ENCODE measurements around the gene SEMA3E. TPM values are rescaled to one million over a fixed set of nuclear protein-coding genes. Genes with fewer than 3 reads are reported as not detected.

The SEMA3E gene
- total RNA-seq, 1 donor from 2014 or later: 0.35 TPM

DNA sequence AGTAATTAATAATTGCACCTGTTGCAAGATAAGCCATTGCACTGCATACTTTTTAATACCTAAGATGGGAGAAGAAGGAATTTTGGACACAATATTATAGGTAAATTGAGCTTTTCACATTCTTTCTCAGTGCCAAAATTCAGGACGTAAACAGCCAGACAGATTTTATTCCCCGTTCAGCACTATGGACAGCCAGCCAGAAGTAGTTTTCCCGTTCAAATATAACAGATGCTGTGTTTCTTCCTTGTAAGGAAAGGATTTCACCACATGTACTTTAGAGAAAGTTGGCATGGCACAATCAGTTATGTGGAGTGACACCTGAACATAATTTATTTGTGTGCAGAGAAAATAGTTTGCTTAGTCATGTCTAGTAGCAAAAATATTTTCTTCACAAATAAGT is 34.8 kb downstream of the SEMA3E start:
- TF ChIP-seq, protein P1, sequence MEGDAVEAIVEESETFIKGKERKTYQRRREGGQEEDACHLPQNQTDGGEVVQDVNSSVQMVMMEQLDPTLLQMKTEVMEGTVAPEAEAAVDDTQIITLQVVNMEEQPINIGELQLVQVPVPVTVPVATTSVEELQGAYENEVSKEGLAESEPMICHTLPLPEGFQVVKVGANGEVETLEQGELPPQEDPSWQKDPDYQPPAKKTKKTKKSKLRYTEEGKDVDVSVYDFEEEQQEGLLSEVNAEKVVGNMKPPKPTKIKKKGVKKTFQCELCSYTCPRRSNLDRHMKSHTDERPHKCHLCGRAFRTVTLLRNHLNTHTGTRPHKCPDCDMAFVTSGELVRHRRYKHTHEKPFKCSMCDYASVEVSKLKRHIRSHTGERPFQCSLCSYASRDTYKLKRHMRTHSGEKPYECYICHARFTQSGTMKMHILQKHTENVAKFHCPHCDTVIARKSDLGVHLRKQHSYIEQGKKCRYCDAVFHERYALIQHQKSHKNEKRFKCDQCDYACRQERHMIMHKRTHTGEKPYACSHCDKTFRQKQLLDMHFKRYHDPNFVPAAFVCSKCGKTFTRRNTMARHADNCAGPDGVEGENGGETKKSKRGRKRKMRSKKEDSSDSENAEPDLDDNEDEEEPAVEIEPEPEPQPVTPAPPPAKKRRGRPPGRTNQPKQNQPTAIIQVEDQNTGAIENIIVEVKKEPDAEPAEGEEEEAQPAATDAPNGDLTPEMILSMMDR (conservative IDR thresholded peaks at IDR 0.05; ENCODE audit: low read depth, low read length): no peak
- no peak overlapping the region for H3K4me3 ChIP-seq (ENCODE audit: low read depth, low read length)
- no peak for DNase-seq (ENCODE audit: low read depth)

DNA sequence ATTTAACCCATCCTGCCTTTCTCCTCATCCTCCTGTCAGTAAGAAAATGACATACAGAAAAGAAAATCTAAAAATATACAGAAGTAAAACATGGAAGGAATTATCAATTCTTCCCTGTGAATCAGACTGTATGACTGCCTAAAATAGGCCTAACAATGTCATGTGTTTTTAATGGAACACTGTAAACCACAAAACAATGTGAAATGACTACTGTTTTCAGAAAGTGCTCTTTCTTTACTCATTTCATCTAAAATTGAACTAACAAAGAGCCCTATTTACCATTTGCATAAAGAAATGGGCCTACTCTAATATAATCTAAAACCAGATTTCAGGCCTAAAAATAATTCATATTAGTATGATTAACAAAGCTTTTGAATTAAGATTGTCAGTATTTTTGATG is 35.7 kb downstream of the SEMA3E start:
- TF ChIP-seq, protein P1 (conservative IDR thresholded peaks at IDR 0.05; ENCODE audit: low read depth, low read length): no peak
- H3K4me3 ChIP-seq (ENCODE audit: low read depth, low read length): no peak overlapping the region
- DNase-seq (ENCODE audit: low read depth): no peak

DNA sequence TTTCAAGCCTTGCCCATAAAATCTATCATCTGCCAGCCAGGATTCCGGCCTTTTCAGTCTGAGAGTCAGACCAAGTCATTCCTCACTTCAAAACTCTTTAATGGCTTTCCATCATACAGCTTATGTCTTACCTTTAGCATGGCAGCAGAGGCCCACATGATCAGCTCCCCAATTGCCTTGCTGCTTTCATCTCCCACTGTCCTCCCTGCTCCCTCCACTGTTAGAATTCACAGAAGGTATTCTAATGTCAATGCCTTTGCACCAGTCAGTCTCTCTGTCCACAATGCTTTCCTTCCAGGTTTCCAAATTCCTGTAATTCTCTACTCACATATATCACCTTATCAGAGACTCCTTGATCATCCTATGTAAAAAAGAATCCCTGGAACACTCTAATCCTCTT is 37.2 kb downstream of the SEMA3E start:
- TF ChIP-seq, protein P1 (conservative IDR thresholded peaks at IDR 0.05; ENCODE audit: low read depth, low read length): no peak
- no peak for DNase-seq (ENCODE audit: low read depth)
- H3K4me3 ChIP-seq (ENCODE audit: low read depth, low read length): no peak overlapping the region

DNA sequence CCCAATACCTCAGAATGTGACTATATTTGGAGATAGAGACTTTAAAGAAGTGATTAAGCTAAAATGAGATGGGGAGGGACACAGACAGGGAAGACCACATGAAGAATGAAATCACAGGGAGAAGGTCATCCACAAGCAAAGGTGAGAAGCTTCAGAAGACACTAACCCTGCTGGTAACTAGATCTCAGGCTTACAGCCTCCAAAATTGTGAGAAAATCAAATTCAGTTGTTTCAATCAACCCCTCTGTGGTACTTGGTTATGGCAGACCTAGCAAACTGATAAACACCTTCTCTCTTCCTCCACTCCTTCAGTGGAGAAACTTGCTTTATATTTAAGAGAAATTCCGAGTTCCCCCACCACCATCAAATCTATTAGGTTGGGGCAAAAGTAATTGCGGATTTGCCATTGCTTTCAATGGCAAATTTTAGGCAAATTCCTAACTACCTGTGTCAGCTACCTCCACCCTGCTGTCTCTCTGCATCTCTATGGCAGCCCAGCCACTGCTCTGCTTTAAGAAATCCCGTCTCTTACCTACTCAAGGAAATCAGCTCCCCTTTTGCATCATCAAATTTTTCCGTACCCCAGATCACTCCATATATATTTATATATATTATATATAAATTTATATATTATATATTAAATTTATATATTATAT is 38.2 kb downstream of the SEMA3E start:
- H3K4me3 ChIP-seq (ENCODE audit: low read depth, low read length): no peak overlapping the region
- TF ChIP-seq, protein P1 (conservative IDR thresholded peaks at IDR 0.05; ENCODE audit: low read depth, low read length): no peak
- no peak for DNase-seq (ENCODE audit: low read depth)

DNA sequence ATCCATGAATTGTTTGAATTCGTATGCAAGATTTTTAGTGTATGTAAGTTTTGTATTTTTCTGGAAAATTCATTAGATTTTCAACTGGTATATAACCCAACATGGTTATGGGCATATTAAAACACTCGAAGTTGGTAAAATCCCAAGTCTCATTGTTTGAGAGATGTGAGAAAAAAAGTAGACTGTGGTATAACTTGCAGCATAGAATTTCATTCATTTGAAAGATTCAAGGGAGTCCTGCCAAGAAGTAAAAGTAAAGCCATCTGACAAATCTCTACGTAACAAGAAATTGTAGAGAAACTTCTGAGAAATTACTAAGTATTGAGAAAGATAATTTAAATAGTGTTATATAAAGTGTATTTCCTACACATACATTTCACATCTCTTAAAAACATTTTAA is 40.2 kb downstream of the SEMA3E start:
- TF ChIP-seq, protein P1 (conservative IDR thresholded peaks at IDR 0.05; ENCODE audit: low read depth, low read length): no peak
- DNase-seq (ENCODE audit: low read depth): no peak
- H3K4me3 ChIP-seq (ENCODE audit: low read depth, low read length): no peak overlapping the region

DNA sequence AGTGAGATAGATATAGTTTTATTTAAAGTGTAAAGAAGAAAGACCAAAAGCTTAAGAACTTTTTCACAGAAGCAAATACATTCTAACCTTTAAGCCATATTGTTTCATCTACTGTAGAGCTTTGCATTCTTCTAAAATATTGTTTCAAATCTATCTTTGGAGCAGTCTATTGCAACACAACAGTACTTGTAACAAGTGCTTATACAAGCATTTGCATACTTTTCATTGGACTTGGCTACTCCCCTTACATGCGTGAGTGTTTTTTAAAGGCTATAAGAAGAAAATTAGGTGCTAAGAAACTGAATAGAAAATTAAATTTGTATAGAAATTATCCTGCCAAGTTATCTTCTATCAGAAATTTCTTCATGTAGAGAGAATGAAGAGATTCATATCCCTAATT is 45.3 kb downstream of the SEMA3E start:
- TF ChIP-seq, protein P1 (conservative IDR thresholded peaks at IDR 0.05; ENCODE audit: low read depth, low read length): no peak
- no peak overlapping the region for H3K4me3 ChIP-seq (ENCODE audit: low read depth, low read length)
- DNase-seq (ENCODE audit: low read depth): no peak

DNA sequence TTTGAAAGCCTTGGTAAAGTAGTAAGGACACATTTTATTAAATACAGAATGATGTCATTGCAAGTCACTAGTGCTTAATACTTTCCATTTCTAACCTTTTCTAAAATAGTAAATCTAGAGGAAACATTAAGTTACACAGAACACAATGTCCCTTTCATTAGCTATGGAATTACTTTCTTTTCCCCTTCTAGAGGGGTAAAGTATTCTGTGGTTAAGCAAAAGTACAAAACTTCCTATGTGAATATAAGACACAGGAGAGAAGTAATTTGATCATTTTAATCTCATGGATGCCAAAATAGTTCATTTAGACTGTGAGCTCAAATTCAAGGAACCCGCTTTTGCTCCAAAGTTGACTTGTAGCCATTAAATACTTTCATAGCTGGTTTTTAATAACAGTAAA is 49.8 kb downstream of the SEMA3E start:
- H3K4me3 ChIP-seq (ENCODE audit: low read depth, low read length): no peak overlapping the region
- DNase-seq (ENCODE audit: low read depth): no peak
- TF ChIP-seq, protein P1 (conservative IDR thresholded peaks at IDR 0.05; ENCODE audit: low read depth, low read length): no peak
